GM19193 (cell line): ENCODE results near the gene GPR25.

Source experiments
- POLR2A ChIP-seq: IDR thresholded peaks from 4 replicates; pipeline ENCODE4 v1.6.1; 2011; ENCODE audit not compliant: insufficient read depth, insufficient read length; ENCODE audit errors: extremely low read depth

The GPR25 gene

DNA sequence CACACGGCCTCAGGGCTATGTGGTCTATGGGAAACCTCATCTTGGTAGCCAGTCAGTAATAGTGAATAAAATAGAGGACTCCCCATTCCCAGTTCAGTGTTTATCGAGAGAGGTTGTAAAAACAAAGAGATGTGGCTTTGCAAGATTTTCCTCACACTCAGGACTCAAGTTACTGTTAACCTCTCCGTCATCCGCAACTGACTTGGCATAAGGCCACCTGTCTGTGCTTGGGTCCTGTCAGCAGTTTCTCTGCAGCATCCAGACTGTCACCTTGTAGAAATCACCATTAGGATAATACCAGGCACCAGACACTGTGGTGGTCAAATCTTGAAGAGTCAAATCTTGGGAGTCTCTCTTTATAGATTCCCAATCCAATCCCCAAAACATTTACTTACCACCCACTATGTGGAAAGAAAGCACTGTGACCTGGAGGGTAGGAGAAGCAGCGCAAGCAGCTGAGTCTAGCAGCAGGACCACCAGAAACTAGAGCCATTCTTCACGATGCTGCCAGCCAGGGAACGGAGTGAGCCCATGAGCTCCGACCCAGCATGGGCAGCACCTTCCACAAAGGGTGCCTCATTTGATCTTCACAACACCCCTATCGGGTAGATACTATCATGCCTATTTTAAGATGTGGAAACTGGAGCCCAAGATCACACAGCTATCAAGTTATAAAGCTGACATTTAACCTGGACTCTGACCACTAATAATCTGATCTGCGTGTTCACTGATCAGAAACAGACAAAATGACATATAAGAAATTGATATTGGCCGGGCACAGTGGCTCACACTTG lies 5.6 kb upstream of the GPR25 start:
- no peak for TF ChIP-seq POLR2A

DNA sequence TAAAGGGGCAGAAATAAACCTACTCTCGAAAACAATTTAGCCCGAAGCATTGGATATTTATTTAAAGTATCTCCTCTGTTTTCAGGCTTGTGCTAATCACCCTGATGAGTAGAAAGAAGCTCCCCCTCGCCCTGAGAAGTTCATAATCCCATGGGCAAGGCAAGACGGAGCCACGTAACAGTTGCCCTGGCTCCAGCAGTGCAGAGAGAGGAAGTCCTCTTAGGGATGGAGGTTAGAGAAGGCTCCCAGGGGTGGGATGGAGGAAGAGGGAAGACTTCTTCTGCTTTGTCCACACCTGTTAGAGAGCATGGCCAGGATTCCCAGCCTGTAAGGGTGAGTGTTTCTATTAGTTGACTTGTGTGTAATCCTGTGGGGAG lies 3.4 kb upstream of the GPR25 start:
- TF ChIP-seq POLR2A: no peak

- peak; percentile 43 for TF ChIP-seq POLR2A
These were observed 2.9 kb upstream of the GPR25 start for GRCh38 chr1:200869753-200870391.

- no peak for TF ChIP-seq POLR2A
These were observed 412 bp downstream of the GPR25 start for GRCh38 chr1:200873116-200873670.

DNA sequence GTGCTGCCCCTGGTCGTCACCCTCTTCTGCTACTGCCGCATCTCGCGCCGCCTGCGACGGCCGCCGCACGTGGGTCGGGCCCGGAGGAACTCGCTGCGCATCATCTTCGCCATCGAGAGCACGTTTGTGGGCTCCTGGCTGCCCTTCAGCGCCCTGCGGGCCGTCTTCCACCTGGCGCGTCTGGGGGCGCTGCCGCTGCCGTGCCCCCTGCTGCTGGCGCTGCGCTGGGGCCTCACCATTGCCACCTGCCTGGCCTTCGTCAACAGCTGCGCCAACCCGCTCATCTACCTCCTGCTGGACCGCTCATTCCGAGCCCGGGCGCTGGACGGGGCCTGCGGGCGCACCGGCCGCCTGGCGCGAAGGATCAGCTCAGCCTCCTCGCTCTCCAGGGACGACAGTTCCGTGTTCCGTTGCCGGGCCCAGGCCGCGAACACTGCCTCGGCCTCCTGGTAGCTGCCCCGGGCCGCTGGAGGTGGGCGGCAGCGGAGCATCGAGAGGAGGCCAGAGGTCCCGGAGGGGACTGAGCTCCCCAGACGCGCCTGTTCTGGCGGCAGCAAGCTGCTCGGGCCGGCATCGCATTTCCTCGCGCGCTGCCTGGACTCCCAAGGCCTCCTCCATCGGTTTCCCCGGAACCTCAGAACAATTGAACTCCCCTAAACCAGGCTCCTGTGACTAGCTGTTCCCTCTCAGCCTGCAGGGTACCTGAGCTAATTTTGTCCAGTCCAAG lies 1.1 kb downstream of the GPR25 start:
- no peak for TF ChIP-seq POLR2A

DNA sequence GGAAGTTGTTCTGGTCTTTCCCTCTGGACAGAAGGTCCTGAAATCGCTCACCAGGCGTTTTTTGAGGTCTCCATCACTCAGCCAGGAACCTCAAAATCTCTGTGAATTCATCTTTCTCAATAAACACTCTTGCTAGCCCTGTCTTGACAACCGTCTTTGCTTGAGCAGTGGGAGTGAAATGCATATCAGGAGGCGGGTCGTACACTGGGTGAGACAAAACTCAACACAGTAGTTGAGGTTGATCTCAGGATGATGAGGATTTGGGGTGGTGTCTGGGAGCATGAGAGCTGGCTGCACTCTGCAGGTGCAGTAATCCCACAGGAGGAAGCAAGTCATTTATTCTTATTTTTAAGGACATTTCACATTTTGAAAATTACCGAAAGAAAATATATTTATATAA lies 1.9 kb downstream of the GPR25 start:
- no peak for TF ChIP-seq POLR2A

DNA sequence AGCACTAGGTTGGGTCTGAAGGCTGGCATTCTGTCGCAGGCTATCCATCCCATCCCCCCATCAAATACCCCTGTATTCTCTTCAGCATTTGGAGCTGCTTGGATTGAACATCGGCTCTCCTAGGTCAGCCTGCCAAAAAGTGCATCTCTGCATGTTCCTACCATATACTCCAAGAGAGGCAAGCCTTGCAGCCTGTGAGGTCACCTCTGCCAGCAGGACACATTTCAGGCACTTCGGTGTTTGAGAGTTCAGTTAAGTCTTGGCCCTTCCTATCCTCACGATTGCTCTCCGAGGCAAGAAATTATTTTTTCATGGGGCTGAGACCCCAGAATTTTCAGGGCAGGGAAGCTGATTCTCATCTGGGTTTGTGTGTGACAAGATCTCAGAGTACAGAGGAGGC lies 2.6 kb downstream of the GPR25 start:
- TF ChIP-seq POLR2A: no peak

GRCh38 chr1:200877010-200877409 lies 4.2 kb downstream of the GPR25 start:
- no peak for TF ChIP-seq POLR2A

DNA sequence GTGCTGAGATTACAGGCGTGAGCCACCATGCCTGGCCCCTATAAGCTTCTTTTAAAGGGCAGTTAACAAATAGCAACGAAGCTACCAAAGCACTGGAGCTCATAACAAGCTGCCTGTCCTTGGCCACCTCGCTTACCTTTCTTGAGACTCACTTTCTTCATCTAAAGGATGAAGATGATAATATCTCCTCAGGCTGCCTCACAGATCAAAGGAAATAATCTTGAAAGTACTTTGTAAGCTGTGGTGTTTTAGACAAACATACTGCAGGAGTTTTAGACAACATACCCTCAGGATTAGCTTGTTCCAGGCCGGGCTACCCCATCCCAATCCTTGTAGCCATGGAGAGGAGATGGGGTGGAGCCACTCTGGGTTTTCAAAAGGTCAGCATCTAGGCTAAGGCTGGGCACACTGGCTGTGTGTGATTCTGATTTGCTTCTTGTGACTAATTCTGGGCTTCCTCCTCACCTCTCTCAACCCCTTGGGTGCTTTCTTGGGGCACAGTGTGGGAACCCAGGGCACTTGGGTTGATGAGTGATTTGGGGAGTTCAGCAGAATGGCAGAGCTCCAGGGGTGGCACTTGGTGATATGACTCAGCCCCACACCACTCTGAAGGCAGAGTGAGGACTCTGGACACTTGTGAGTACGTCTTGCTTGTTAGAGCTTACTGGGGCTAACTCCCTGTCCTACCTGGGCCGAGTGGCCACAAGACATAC lies 5.2 kb downstream of the GPR25 start:
- TF ChIP-seq POLR2A: no peak

- no peak for TF ChIP-seq POLR2A
These were observed 7.4 kb downstream of the GPR25 start for GRCh38 chr1:200880212-200880611.

DNA sequence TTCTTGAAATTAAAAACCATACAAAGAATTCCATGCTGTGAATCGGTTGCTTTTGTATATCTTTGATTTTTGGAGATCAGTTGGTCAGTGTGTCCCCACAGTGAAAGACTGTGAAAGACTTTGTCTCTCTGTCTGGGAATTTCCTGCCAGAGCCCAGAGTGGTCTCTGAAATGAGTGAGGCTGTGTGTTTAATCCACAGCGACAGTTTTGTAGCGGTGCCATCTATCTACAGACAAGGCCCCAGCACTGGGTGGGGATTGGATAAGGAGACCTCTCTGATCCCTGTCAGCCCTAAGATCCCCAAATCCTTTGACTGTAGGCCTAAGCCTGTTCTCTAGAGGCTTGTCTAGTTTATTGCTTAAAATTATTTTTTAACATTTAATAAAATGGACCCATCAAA lies 10.3 kb downstream of the GPR25 start:
- no peak for TF ChIP-seq POLR2A

DNA sequence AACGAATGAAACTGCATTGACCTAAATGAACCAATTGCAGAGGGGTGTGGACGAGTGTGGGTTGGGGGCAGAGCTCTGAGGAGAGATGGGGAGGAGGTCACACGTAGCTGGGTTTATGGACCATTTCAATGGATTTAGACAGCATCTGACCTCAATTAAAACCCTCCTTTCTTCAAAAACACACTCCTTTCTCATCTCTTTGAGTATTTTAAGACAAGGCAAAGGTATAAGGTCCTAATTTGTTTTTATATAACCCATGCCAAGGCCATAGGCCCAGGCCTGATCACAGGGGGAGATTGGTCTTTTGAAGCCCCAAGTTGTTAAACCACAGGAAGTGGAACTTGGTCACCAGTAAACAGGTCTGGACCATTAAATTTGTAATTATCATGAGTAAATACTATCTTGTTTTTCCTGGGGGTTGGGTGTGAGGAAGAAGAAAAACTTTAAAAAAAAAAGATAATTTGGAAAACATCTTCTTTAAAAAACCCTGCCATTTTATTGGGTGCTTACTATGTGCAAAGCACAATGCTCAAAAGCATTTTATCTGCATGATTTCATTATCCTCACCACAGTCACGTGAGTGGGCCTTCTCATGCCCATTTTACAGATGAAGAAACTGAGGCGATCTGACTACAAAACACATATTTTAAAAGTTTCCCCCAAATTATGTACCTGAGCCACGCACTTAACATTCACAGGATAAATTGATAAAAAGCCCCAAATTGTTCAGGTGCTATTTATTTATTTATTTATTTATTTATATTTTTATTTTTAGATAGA lies 13.0 kb downstream of the GPR25 start:
- TF ChIP-seq POLR2A: no peak

DNA sequence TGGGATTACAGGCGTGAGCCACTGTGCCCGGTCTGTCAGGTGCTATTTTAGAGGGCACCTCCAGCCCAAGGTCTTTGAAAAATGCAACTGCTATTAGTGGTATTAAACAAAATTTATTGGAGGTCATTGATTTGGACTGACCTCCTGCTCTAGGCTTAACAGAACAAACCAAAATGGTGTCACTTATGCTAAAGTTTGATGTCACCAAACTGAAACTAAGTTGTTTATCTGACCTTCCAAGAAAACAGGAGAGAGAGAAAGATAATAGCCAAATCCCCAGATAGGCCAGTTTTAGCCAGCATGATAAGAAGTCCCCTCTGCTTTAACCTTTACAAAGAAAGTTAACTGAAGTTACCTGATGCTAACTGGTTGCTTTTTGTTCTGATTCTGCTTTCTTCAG lies 13.8 kb downstream of the GPR25 start:
- no peak for TF ChIP-seq POLR2A

GRCh38 chr1:200887036-200887435 lies 14.3 kb downstream of the GPR25 start:
- TF ChIP-seq POLR2A: no peak

- TF ChIP-seq POLR2A: no peak
These were observed 15.1 kb downstream of the GPR25 start for GRCh38 chr1:200887772-200888348.
